HG02840 (cell line): ENCODE data around the gene SYK.

ENCODE experiments used
- ATAC-seq: cut with Tn5 transposase; IDR thresholded peaks from one replicate; pipeline ENCODE4 v1.9.1; 2021; ENCODE audit warnings: mild to moderate bottlenecking, moderate library complexity, moderate number of reproducible peaks; ENCODE audit not compliant: unreplicated experiment, low FRiP score

SYK gene

DNA sequence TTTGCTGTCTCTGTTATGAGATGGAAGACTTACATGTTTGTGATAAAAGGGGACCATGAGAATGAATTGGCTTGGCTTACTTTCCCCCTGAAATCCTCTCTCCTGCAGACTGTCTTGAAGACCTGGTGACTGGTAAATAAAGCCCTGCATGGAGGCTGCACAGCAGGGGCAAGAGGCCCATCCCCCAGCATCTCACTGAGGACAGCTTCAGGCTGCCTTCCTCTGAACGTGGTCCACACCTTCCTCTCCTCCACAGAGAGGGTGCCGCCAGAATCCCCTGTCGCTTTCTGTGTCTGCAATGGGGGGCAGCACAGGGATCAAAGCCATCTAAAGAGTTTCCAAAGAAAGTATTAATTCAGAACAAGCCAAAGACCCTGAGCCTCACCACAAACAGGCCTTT is 94.6 kb downstream of the SYK start:
- no peak for ATAC-seq

DNA sequence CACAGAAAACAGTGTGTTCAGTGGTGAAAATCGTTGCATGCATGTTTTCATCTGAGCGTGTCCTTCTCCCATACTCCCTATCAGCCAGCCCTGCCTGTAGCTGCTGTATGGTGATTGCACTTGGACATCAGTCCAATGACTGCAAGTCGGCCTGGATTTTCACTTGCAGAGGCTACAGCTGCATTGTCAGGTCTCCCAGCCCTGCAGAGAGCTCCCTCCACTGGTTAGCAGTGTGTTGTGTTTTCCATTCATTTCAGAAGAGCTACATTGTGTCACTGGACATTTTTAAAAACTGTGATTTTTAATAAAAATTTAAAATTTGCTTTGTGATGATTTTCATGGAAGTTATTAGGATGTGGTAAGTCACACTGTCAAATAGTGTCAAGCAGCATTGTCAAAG is 96.6 kb downstream of the SYK start:
- ATAC-seq = no peak

DNA sequence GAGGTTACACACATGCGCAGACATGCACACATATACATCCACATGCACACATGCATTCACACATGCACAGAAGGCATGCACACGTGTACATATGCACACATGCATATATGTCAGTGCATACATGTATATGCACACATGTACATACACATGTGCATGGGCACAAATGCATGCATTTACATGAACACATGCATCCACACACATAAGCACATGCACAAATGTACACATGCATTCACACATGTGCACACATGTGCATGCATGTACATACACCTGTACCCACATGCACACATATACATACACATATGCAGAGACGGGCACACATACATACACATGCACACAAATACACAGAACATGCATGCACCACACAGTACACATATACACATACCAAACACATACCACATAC is 97.7 kb downstream of the SYK start:
- no peak for ATAC-seq

DNA sequence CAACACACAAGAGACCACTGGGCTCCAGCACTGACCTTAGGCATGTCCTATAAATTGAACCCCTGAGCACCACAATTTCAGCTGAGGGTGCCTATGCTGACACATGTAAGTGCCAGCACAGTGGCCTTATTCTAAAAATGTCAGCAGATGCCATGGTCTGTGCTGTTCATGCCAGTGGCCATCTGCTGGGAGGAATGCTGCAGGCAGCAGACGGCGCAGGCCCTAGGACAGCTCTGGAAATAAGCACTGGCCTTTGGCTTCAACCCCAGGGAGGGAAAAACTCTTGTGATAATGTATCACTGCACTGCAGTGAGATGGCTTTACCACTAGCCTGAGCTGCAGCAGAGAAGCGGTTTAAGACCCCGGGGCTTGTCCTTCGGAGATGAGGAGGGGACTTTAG is 98.5 kb downstream of the SYK start:
- ATAC-seq = no peak

DNA sequence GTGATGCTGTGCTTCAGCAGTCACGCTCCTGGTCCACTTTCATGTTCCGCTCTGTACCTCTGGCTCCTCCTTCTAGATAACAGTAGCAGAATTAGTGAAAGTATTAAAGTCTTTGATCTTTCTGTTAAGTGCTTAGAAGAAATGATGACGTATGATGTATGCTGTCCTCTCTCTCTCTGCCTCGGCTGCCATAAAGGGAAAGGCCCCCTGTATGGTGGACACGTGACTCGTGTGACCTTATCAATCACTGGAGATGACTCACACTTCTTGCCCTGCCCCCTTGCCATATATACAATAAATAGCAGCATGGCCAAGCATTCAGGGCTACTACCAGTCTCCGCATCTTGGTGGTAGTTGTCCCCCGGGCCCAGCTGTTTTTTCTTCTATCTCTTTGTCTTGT is 100.3 kb downstream of the SYK start:
- ATAC-seq = no peak

DNA sequence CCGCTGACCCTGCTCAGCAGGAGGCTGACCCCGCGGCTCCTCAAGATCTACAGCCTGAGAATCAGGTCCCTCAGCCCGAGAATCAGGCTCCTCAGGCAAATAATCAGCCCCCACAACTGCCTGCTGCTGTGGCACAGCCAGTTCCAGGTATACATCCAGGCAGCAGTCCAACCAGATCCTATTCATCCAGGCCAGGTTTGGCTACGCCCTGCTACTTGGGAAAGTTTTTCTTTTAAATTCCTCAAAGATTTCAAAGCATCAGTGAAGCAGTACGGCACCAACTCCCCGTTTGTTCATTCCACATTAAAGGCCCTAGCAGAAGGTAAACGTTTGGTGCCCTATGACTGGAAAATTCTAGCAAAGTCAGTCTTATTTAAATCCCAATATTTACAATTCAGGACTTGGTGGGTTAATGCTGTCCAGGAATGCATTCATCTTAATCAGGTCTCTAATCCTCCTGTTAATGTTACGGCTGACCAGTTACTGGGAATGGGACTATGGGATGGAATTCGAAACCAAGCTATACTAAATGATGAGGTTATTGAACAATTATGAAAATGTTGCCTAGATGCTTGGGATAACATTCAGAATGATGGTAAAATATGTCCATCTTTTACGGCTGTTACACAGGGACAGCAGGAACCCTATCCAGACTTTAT is 102.3 kb downstream of the SYK start:
- no peak for ATAC-seq

DNA sequence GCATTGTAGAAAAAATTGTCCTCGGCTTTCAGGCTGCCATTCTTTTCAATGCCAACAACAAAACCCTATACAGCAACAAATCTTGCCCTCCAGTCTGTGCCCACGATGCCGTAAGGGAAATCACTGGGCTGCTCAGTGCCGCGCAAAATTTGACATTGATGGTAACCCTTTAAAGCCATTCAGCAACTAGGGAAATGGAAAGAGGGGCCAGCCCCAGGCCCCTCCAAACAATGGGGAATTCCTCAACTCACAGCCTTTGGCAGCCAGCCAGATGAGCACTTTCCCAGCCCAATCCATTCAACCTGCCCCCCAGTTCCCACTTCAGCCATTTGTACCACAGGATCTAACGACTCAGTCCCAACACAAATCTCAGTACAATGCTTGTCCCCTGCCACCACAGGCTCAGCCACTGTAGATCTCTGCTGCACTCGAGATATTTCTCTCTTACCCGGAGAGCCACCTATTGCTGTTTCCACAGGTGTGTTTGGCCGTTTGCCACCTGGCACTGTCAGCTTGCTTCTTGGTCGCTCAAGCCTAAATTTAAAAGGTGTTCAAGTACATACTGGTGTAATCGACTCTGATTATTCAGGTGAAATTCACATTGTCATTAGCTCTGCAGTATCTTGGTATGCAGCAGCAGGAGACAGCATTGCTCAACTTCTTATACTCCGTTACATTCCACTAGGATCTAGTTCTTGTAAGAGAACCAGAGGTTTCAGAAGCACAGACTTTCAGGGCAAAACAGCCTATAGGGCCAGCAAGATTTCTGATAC is 103.3 kb downstream of the SYK start:
- no peak for ATAC-seq

DNA sequence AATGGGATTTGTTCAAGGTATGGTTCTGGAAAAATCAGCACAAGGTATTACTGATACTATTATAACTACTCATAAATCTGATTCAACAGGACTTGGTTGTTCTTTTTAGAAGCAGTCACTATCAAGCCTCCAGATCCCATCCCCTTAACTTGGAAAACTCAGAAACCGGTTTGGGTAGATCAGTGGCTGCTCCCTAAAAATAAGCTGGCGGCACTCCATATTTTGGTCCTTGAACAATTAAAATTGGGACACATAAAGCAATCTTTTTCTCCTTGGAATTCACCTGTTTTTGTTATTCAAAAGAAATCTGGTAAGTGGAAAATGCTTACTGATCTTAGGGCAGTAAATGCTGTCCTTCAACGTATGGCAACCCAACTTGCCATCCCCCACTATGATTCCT is 104.2 kb downstream of the SYK start:
- no peak for ATAC-seq

DNA sequence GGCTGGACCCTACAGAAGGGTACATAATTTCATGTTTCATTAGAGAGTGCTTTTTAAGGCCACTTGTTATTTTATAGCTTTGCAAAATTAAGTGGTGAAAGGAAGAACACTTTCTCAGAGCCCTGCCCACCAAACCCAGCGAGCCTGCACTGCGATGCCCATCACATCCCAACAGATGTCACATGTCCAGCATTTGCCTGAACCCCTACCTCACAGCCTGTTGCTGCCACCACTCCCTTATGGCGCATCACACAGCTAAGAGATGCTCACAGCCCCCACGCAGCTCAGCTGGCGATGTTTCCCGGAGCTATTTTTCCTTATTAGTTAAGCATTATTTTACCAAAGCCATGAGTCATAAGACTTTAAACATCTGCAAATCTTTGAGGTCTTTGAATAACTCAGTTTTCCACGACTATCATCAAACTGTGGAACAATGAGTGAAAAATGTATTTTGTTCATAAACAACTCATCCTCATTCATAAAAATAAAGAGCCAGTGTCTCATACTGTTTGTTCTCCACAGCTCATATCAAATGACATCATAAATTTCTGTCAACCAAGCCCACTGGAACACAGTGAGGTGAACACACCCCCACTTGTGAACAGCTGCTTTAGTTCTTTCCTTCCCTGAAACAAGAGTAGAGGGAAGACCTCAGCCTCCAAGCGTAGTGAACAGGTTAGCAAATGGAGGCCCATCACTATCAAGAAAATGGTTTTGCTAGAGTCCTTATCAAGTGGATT is 104.9 kb downstream of the SYK start:
- ATAC-seq = no peak

DNA sequence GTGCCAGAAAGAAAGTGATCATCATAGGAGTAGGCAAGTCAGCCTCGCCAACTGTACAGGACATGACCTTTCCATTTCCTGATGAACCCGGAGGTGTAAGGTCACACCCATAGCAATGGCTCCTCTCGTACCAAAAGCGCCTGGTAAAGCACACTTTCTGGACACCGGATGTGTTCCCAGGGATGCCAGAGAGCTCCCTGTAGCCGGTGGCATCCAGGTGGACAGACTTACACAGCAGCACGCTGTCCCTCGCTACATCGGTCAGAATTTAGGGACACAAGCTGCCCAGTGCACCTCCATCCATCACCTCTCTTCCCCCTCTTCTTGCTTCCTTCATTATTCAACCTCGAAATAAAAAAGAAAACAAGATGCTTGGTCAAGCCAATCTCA is 105.4 kb downstream of the SYK start:
- no peak for ATAC-seq

DNA sequence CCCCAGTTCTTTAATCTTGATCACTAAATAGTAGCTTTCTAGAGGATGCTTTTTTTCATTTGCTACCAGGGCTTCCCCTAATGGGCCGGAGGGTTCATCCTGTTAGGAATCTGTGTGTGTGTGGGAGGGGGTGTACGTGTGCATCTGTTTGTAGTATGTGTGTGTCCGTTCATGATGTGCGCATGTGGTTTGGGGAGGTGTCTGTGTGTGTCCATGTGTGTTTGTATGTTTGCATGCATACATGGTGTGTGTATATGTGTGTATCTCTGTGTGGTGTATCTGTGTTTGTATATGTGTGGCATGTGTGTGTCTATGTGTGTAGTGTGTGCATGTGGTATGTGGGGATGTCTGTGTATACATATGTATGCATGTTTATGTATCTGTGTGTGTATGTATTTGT is 106.2 kb downstream of the SYK start:
- ATAC-seq = no peak

DNA sequence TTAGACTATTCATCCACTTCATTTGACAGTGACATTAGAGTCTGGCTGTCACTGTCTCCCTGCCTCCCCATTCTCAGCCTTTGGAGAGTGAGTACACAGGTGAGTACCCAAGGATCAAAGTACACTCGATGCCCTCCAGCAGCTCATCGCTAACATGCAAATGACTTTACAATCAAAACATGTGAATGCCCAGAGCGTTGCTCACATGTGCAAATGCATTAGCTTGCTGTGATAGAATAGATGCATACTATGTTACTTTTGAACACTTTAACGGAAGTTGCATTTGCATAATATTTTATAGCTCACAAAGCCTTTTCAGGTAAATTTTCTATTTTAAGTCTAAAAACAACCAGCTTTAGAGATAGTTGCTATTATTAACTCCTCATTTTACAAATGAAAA is 107.6 kb downstream of the SYK start:
- no peak for ATAC-seq

DNA sequence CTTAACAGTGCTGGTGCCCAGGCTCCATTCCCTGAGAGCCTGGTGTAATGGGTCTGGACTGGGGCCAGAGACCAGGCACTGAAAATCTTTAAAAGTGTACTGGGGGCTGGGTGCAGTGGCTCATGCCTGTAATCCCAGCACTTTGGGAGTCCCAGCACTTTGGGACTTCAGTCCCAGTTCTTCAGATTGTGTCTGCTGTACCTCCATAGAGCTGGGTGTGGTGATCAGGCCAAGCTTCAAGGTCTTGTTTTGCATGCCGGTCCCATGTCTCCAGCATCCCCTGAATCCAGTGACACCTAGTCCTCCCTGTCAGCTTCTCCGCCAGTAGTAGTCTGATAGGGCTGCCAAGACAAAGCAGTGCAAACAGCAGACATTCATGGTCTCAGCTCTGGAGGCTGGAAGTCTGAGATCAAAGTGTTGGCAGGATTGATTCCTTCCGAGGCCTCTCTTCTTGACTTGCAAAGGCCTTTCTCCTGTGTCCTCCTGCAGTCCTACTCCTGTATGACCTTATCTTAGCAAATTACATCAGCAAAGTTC is 108.2 kb downstream of the SYK start:
- no peak for ATAC-seq

DNA sequence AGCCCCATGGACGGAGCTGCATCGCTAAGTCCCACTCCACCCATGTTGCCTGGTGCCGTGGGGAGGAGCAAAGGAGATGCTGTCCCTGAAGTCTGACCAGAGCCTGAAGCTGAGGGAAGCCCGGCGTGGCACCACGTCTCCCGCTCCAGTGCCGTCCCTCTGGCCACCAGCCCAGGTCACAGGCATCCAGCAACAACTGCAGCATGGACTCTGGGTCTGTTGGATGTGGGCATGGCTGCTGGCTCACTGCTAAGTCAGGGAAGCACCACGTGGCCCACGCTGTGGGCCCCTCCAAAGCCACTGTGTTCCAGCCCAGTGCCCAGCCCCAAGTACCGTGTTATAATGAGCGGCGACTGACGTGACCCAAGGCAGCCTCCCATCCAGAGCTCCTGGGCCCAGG is 112.6 kb downstream of the SYK start:
- no peak for ATAC-seq

DNA sequence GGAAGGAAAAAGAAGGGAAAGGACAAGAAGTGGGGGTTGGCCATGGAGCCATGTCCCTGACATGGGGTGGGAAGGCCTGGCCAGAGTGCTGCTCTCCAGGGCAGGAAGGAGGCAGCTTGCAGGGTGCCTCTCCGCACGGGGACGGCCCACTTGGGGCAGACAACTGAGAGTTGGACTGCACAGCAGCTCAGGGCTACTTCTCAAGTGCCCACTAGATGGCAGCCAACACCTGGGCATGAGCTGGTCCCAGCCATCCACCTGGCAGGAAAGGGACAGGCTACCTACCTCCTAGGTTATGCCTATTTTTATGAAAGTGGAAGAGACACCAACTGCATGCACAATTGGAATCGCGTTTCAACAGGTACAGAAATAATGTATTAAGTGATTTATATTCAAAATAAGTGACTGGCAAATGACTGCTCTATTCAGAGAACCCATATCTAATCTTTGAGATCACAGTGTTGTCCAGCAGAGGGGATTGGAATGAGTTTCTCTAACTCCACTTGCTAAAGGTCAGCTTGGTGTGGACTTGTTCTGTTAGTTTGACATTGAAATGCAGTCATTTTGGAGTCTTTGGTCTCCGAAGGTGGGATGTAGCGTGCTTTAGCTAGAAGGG is 113.4 kb downstream of the SYK start:
- peak; percentile 66 for ATAC-seq

DNA sequence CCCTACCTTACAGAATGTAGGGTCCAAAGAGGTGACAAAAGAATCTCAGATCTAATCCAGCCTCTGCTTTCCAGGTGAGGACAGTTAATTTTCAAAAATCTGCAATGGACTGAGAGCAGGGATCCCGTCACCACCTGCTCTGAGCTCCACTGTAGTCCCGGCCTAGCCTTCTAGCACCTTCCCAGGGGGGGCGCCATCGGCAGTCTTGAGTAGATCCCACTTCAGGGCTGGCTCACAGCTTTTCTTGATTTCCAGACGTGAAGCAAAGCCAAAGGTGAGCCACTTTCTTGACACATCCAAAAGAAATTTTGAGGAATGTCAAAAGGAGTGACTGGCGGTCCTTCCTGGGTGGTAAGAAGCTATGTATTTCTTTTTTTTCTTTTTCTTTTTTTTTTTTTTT is 114.1 kb downstream of the SYK start:
- ATAC-seq = no peak

DNA sequence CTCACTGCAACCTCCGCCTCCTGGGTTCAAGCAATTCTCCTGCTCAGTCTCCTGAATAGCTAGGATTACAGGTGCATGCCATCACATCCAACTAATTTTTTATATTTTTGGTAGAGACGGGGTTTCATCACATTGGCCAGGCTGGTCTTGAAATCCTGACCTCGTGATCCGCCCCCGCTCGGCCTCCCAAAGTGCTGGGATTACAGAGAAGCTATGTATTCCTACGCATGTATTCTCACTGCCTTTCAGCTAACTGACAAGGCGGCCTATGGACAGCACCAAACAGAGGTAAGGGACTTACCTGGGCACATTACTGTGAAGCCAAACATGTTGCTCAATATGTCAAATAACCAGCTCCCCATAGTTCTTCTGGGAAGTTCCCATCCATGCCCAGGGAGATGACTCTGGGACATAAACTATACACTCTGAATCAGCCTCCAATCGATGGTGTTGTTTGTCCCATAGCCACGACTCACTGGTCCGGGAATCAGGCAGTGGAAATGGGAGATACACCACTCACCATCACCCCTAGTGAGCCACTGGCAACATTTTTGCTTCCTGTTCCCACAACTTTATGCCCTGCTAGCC is 114.6 kb downstream of the SYK start:
- ATAC-seq = no peak

DNA sequence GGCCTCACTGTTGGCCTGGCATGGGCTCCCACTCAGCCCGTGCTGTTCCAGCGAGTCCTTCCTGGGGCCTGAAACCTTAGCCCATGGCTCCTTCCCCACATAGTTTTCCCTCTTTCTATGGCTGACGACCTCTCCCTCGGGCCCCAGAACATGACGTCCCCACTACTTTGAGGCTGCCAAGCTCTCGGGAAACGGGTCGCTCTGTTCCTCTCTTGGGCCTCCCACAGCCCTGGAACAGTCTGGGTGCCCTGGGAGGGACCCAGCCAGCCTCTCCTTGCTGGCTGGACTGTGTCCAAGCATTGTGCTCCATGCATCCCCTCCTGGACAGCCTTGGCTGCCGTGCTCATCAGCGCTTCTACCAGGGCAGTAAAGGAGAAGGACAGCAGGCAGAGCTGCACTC is 118.3 kb downstream of the SYK start:
- no peak for ATAC-seq

DNA sequence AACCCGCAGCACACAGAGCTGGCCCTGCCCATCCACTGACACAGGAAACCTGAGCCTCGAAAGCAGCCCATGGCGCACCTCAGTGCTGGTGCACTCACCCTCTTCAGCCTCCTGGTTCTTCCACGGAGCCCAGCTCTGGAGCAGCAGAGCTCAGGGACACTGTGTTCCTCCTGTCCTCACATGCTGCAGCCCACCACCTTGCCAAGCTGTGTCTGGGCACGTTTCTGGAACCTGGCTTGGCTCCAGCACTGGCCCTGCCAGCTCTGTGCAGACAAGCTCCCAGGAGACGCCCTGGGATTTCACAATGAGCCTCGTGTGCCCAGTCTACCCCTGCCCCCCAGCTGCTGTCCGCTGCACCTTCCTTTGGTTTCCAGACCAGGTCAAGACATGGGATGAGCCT is 119.5 kb downstream of the SYK start:
- no peak for ATAC-seq

DNA sequence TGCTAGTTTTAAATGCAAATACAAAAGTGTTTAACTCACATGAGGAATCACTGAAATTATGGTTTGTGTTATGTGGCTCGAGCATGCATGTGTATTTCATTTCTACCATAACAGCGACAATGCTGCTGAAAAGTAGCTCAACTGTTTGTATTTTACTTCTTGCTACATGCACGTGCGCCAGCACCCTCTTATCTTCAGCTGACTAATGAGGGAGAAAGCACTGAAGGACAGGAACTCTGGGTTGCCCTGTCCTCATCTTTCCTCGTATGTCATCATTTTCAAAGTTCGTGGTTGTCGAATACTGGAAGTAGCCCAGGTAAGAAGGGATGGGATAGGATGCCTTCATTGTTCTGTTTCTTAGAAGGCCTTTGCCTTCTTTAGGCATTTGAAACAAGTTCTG is 120.3 kb downstream of the SYK start:
- ATAC-seq = no peak
